ENCODE data around the gene LRRC47. TPM values are rescaled to one million over a fixed set of nuclear protein-coding genes. Genes with fewer than 3 reads are reported as not detected.
A peak's percentile ranks its signal among the peaks of the same experiment; 100 is the strongest.

Gene LRRC47
- polyA plus RNA-seq, 4 donors = 16.8 to 44.3 (median 21.4) TPM

DNA sequence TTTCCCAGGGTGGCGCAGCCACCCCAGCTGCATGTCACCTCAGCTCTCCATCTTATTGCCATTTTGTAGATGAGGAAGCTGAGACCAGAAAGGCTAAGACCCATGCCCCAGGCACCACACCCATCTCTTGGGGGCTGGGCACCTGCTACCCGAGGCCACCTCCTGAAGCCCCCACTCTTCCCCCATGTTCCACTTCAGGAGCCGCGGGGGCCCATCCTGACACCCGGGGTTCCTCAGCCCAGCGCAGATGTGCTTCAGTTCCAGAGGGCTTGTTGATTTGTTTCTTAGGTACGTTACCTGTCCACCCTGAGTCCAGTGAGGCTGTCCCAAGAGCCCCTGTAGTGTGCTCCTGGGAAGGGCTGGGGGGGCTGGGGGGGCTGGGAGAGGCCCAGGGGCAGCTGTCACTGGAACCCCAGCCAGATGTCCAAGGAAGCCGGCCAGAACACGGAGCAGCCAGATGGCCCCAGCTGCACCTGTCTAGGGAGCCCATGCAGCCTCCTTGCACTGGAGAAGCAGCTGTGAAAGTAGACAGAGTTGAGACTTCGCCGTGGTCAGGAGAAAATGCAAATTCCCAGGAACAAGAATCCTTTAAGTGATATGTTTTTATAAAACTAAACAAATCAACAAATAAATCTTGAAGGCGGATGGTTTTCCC lies 61.1 kb downstream of the LRRC47 start:
- DNase-seq (no peak), FAIRE-seq (no peak)
- no peak overlapping the region for H3K27ac ChIP-seq (ENCODE audit: low read depth in 1 of 3, low read length in 2 of 3)
- peaks cover 0 to 31% (median 12%) of the 10 kb centered on the region in 3 donors for H3K36me3 ChIP-seq (ENCODE audit: control insufficient read depth in 3 of 3, insufficient read depth in 2 of 3, low read depth in 1 of 3, low read length in 3 of 3)
- H3K27me3 ChIP-seq (ENCODE audit: control insufficient read depth in 3 of 3, insufficient read depth in 3 of 3, low read length in 3 of 3) = no peaks in the 10 kb centered on the region
- no peak overlapping the region for H3K4me3 ChIP-seq (ENCODE audit: low read depth in 1 of 3, low read length in 3 of 3)
- peaks cover 0 to 26% (median 0%) of the 10 kb centered on the region in 3 donors for H3K4me1 ChIP-seq (ENCODE audit: control insufficient read depth in 3 of 3, insufficient read depth in 2 of 3, low read depth in 1 of 3, low read length in 2 of 3)
- H3K9me3 ChIP-seq (ENCODE audit: control insufficient read depth in 2 of 2, insufficient read depth in 1 of 2, low read depth in 1 of 2, low read length in 1 of 2) = no peaks in the 10 kb centered on the region
- 82 to 87% (median 82%) methylated on average over 12 of the region's 12 CpGs for WGBS, 3 donors

DNA sequence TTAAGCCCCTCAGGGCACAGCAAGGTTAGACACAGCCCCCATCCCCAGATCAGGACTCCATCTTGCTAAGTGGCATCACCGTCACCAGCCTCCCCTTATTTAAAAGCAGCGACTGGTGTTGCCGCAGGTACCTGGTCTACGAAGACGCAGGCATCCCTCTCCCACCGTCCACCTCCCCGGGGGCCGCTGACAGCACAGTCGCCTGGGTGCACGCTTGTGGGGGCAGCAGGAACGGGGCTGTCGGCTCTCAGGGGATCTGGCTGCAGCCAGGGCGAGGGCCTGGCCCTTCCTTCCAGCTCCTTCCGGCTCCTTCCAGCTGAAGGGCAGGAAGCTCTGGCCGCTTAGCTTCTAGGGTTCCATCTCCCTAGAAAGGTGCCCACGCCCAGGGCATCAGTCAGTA lies 61.7 kb downstream of the LRRC47 start:
- no peak overlapping the region for H3K4me3 ChIP-seq (ENCODE audit: low read depth in 1 of 3, low read length in 3 of 3)
- peaks cover 0 to 26% (median 0%) of the 10 kb centered on the region in 3 donors for H3K4me1 ChIP-seq (ENCODE audit: control insufficient read depth in 3 of 3, insufficient read depth in 2 of 3, low read depth in 1 of 3, low read length in 2 of 3)
- DNase-seq = no peak
- H3K27ac ChIP-seq (ENCODE audit: low read depth in 1 of 3, low read length in 2 of 3) = peak overlapping the region in 1 of 3 donors; percentile 6
- no peaks in the 10 kb centered on the region for H3K9me3 ChIP-seq (ENCODE audit: control insufficient read depth in 2 of 2, insufficient read depth in 1 of 2, low read depth in 1 of 2, low read length in 1 of 2)
- WGBS, 3 donors = 91 to 95% (median 92%) methylated on average over 15 to 16 of the region's 16 CpGs
- no peaks in the 10 kb centered on the region for H3K27me3 ChIP-seq (ENCODE audit: control insufficient read depth in 3 of 3, insufficient read depth in 3 of 3, low read length in 3 of 3)
- H3K36me3 ChIP-seq (ENCODE audit: control insufficient read depth in 3 of 3, insufficient read depth in 2 of 3, low read depth in 1 of 3, low read length in 3 of 3) = peaks cover 0 to 25% (median 12%) of the 10 kb centered on the region in 3 donors
- no peak for FAIRE-seq

DNA sequence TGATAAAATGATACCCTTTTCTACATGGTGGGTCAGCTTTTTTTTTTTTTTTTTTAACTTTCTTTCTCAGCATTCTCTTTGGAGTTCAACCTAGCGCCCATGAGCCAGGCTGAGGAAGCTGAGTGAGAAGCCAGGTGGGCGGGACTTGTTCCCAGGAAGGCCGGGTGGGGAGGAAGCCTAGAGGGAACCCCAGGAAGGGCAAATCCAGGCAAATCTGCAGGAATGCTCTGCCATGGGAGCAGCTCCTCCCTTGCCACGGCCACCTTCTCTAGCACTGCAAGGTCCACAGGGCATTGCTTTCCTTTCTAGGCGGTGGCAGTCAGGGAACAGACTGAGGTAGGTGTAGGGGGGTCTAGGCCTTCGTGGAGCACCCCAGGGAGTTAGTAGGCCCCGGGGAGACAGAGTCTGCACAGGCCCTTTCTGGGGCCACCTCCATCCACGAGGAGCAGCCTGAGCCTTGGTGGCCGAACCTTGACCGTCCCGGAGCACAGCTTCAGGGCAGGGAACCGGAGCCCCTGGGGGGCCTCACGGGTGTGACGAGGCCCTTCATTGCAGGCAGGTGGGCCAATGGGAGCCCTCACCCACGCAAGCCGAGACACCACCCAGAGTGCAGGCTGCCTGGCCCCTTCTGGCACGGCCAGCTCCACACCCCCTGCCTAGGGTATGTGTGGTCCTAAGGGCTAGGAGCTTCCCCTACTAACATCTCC lies 62.3 kb downstream of the LRRC47 start:
- FAIRE-seq = no peak
- 70 to 77% (median 72%) methylated on average over 16 to 17 of the region's 17 CpGs for WGBS, 3 donors
- no peak overlapping the region for H3K4me3 ChIP-seq (ENCODE audit: low read depth in 1 of 3, low read length in 3 of 3)
- H3K27ac ChIP-seq (ENCODE audit: low read depth in 1 of 3, low read length in 2 of 3) = peak overlapping the region in 1 of 3 donors; percentile 6
- DNase-seq = peak in 1 of 2 donors; percentile 55
- peaks cover 0 to 22% (median 12%) of the 10 kb centered on the region in 3 donors for H3K36me3 ChIP-seq (ENCODE audit: control insufficient read depth in 3 of 3, insufficient read depth in 2 of 3, low read depth in 1 of 3, low read length in 3 of 3)
- no peaks in the 10 kb centered on the region for H3K9me3 ChIP-seq (ENCODE audit: control insufficient read depth in 2 of 2, insufficient read depth in 1 of 2, low read depth in 1 of 2, low read length in 1 of 2)
- H3K27me3 ChIP-seq (ENCODE audit: control insufficient read depth in 3 of 3, insufficient read depth in 3 of 3, low read length in 3 of 3) = no peaks in the 10 kb centered on the region
- H3K4me1 ChIP-seq (ENCODE audit: control insufficient read depth in 3 of 3, insufficient read depth in 2 of 3, low read depth in 1 of 3, low read length in 2 of 3) = peaks cover 0 to 26% (median 0%) of the 10 kb centered on the region in 3 donors

DNA sequence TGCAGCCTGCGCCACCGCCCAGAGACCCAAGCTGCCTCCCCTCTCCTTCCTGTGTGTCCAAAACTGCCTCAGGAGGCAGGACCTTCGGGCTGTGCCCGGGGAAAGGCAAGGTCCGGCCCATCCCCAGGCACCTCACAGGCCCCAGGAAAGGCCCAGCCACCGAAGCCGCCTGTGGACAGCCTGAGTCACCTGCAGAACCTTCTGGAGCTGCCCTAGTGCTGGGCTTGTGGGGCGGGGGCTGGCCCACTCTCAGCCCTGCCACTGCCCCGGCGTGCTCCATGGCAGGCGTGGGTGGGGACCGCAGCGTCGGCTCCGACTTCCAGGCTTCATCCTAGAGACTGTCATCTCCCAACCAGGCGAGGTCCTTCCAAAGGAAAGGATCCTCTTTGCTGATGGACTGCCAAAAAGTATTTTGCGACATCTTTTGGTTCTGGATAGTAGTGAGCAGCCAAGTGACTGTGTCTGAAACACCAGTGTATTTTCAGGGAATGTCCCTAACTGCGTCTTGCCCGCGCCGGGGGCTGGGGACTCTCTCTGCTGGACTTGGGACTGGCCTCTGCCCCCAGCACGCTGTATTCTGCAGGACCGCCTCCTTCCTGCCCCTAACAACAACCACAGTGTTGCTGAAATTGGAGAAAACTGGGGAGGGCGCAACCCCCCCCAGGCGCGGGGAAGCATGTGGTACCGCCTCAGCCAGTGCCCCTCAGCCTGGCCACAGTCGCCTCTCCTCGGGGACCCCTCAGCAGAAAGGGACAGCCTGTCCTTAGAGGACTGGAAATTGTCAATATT lies 63.0 kb downstream of the LRRC47 start:
- no peak overlapping the region for H3K27ac ChIP-seq (ENCODE audit: low read depth in 1 of 3, low read length in 2 of 3)
- peak in 1 of 2 donors; percentile 51 for DNase-seq
- 37 to 69% (median 54%) methylated on average over 25 to 29 of the region's 29 CpGs for WGBS, 3 donors
- H3K36me3 ChIP-seq (ENCODE audit: control insufficient read depth in 3 of 3, insufficient read depth in 2 of 3, low read depth in 1 of 3, low read length in 3 of 3) = peaks cover 0 to 16% (median 8%) of the 10 kb centered on the region in 3 donors
- H3K9me3 ChIP-seq (ENCODE audit: control insufficient read depth in 2 of 2, insufficient read depth in 1 of 2, low read depth in 1 of 2, low read length in 1 of 2) = no peaks in the 10 kb centered on the region
- H3K4me1 ChIP-seq (ENCODE audit: control insufficient read depth in 3 of 3, insufficient read depth in 2 of 3, low read depth in 1 of 3, low read length in 2 of 3) = peaks cover 0 to 26% (median 0%) of the 10 kb centered on the region in 3 donors
- H3K27me3 ChIP-seq (ENCODE audit: control insufficient read depth in 3 of 3, insufficient read depth in 3 of 3, low read length in 3 of 3) = peaks cover 0 to under 1% (median 0%) of the 10 kb centered on the region in 3 donors
- no peak overlapping the region for H3K4me3 ChIP-seq (ENCODE audit: low read depth in 1 of 3, low read length in 3 of 3)
- FAIRE-seq = no peak

DNA sequence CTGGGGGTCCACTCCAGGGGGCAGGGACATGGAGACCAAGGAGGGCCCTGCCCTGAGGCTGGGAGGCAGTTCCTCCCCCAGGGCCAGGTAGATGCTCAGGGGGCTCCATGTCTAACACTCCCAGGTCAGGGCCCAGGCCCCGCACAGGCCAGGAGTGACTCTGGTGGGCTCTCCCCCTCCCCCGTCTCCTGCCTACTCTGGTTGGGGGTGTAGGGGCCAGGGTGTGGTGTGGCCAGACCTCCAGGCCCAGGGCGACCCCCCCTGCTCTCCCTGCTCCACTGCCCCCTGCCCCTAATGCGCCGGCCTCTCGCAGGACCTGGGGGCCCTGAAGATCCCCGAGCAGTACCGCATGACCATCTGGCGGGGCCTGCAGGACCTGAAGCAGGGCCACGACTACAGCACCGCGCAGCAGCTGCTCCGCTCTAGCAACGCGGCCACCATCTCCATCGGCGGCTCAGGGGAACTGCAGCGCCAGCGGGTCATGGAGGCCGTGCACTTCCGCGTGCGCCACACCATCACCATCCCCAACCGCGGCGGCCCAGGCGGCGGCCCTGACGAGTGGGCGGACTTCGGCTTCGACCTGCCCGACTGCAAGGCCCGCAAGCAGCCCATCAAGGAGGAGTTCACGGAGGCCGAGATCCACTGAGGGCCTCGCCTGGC lies 63.7 kb downstream of the LRRC47 start:
- Histone ChIP-seq H3K4me3 (ENCODE audit: low read depth in 1 of 3, low read length in 3 of 3) (no peak overlapping the region), H3K9me3 (ENCODE audit: control insufficient read depth in 2 of 2, insufficient read depth in 1 of 2, low read depth in 1 of 2, low read length in 1 of 2) (no peaks in the 10 kb centered on the region), H3K4me1 (ENCODE audit: control insufficient read depth in 3 of 3, insufficient read depth in 2 of 3, low read depth in 1 of 3, low read length in 2 of 3) (peaks cover 0 to 26% (median 0%) of the 10 kb centered on the region in 3 donors), H3K27me3 (ENCODE audit: control insufficient read depth in 3 of 3, insufficient read depth in 3 of 3, low read length in 3 of 3) (peaks cover 0 to 2% (median 0%) of the 10 kb centered on the region in 3 donors), H3K27ac (ENCODE audit: low read depth in 1 of 3, low read length in 2 of 3) (no peak overlapping the region), H3K36me3 (ENCODE audit: control insufficient read depth in 3 of 3, insufficient read depth in 2 of 3, low read depth in 1 of 3, low read length in 3 of 3) (peaks cover 0 to 11% (median 5%) of the 10 kb centered on the region in 3 donors)
- FAIRE-seq (no peak), DNase-seq (peak; percentile 8 to 56)
- WGBS, 3 donors = 8 to 38% (median 30%) methylated on average over 28 to 37 of the region's 37 CpGs

DNA sequence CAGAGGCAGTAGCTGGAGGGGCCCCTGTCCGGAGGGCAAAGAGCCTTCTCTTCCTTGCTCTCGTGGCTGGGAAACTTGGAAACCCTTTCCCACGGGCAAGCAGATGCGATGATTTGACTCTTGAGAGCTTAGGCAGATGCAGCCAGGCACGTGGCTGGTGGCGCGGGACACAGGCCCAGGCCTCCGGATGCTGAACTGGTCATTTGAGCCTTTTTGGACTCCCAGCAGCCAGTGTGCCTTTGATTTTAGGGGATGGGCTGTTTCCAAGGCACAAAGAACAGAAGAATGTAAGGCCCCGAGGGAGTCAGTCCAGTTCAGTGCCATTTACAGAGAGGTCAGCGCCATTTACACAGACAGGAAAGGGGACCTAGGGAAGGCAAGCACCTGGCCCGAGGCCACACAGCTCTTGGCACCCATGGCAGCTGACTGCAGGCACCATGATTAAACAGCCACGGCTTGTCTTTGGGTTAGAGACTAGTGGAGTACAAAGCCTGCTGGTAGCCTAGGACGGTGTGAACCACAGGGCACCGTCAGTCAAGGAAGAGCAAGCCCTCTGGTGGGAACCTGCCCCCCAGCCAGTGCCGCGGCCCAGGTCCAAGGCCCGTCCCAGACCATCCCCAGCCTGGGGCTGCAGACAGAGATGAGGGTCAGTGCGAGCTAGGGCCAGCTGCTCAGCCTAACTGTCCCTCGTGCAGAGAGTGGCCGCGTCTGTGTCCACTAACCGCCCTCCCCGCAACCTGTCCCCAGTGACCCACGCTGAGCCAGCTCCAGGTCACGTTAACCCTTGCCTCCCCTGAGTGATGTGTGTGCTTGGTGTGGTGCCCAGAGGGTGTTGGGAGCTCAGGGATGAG lies 64.5 kb downstream of the LRRC47 start:
- H3K27ac ChIP-seq (ENCODE audit: low read depth in 1 of 3, low read length in 2 of 3) = no peak overlapping the region
- peaks cover 0 to 26% (median 0%) of the 10 kb centered on the region in 3 donors for H3K4me1 ChIP-seq (ENCODE audit: control insufficient read depth in 3 of 3, insufficient read depth in 2 of 3, low read depth in 1 of 3, low read length in 2 of 3)
- peaks cover 0 to 2% (median 0%) of the 10 kb centered on the region in 3 donors for H3K27me3 ChIP-seq (ENCODE audit: control insufficient read depth in 3 of 3, insufficient read depth in 3 of 3, low read length in 3 of 3)
- FAIRE-seq = no peak
- H3K9me3 ChIP-seq (ENCODE audit: control insufficient read depth in 2 of 2, insufficient read depth in 1 of 2, low read depth in 1 of 2, low read length in 1 of 2) = no peaks in the 10 kb centered on the region
- peaks cover 0 to 11% (median 5%) of the 10 kb centered on the region in 3 donors for H3K36me3 ChIP-seq (ENCODE audit: control insufficient read depth in 3 of 3, insufficient read depth in 2 of 3, low read depth in 1 of 3, low read length in 3 of 3)
- H3K4me3 ChIP-seq (ENCODE audit: low read depth in 1 of 3, low read length in 3 of 3) = no peak overlapping the region
- DNase-seq = no peak
- WGBS, 3 donors = 64 to 69% (median 67%) methylated on average over 25 of the region's 25 CpGs

DNA sequence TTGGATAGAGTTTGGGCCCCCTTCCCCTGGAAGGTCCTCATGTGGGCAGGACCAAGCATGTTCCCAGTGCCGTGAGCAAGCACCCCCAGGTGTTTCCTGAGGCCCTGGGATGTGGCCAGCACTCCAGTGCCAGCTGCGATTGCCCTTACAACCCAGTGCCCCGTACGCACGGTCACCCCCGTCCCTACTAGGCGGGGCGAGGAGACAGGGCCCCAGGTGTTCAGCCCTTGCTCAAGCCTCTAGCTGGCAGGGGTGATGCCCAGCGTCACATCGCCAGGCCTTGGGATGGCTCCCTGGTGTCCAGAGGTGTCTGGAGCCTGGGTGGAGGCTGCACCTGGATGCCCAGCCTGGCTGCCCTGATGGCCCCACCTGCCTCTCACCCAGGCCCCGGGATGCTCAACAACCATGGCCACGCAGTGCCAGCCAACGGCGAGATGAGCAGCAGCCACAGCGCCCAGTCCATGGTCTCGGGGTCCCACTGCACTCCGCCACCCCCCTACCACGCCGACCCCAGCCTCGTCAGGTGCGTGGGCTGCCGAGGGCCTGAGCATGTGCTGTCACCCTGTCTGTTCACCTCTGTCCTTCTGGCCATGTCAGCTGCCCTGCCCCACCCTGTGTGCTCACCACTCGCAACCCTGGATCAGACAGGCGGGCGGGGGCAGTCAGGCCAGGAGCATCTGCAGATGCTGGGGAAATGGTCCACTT lies 65.6 kb downstream of the LRRC47 start:
- WGBS, 3 donors = 59 to 77% (median 61%) methylated on average over 23 to 25 of the region's 25 CpGs
- DNase-seq (no peak), FAIRE-seq (no peak)
- Histone ChIP-seq H3K9me3 (ENCODE audit: control insufficient read depth in 2 of 2, insufficient read depth in 1 of 2, low read depth in 1 of 2, low read length in 1 of 2) (no peaks in the 10 kb centered on the region), H3K4me3 (ENCODE audit: low read depth in 1 of 3, low read length in 3 of 3) (no peak overlapping the region), H3K27me3 (ENCODE audit: control insufficient read depth in 3 of 3, insufficient read depth in 3 of 3, low read length in 3 of 3) (peaks cover 0 to 2% (median 0%) of the 10 kb centered on the region in 3 donors), H3K4me1 (ENCODE audit: control insufficient read depth in 3 of 3, insufficient read depth in 2 of 3, low read depth in 1 of 3, low read length in 2 of 3) (peaks cover 0 to 26% (median 0%) of the 10 kb centered on the region in 3 donors), H3K27ac (ENCODE audit: low read depth in 1 of 3, low read length in 2 of 3) (no peak overlapping the region), H3K36me3 (ENCODE audit: control insufficient read depth in 3 of 3, insufficient read depth in 2 of 3, low read depth in 1 of 3, low read length in 3 of 3) (peaks cover 0 to 3% (median 0%) of the 10 kb centered on the region in 3 donors)

All from small intestine (tissue), 7 donors.